T47D (cell line): ENCODE measurements around the gene DNAJC7.

Experiments
- DNase-seq, 2 experiments: peaks; one replicate each; pipeline versions ENCODE4 v3.0.0 to v3.0.0-alpha.2; 2011 to 2012; ENCODE audit warnings: low read depth in 1 of 2, low spot score in 1 of 2
- JUND ChIP-seq: IDR thresholded peaks from 2 replicates; pipeline ENCODE4 v1.6.1; 2012; ENCODE audit warnings: low read depth
- in situ Hi-C: cut with HindIII; loops from 2 replicates; pipeline ENCODE4 v1.10.0; 2016; ENCODE audit warnings: low sequenced_read_pairs, low pct_unique_long_range_greater_than_20kb

DNAJC7 gene

GRCh38 chr17:42016941-42017865, at the start of gene DNAJC7:
TSS of gene DNAJC7 (minus strand) at chr17:42017439. CDS start at chr17:42017416, 23 bp downstream.
- in situ Hi-C loops: no loop called here
- DNase-seq: peak; percentile 90 to 93
- TF ChIP-seq JUND: no peak

DNA sequence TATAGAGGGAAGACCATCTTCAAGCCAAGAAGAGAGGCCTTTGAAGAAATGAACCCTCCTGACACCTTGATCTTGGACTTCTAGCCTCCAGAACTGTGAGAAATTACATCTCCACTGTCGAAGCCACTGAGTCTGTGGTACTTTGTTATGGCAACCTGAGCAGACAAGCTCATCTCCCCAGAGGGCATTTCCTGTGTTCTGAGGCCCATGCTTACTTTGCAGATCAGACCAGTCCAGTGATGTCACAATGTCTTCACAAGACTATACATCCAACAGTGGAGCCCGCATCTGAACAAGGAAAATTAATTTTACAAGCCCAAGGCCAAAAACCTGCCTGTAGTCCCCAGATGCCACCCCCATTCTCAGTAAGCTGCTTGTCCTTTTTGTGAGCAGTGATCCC, 48.0 kb upstream of the DNAJC7 start:
- in situ Hi-C loops: no loop called here
- no peak for TF ChIP-seq JUND
- DNase-seq: no peak

DNA sequence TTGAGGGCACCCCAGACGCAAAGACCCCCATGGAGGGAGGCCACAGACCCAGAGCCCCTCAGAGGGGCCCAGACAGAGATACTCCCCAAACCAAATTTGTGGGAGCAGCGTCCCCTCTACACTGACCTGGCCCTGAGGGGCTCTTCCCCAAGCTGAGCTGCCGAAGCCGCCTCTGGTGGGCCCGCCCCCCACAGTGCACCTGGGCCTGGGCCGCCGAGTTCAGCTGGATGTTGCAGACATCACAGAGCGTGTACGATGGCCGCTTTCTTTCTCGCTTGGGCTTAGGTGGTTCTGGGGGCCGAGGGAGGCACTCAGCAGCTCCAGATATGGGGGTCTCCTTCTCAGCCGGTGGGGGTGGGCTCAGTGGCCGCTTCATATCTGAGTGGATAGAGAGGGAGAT, 45.4 kb upstream of the DNAJC7 start:
- no peak for DNase-seq
- TF ChIP-seq JUND: no peak
- in situ Hi-C loops: no loop called here

DNA sequence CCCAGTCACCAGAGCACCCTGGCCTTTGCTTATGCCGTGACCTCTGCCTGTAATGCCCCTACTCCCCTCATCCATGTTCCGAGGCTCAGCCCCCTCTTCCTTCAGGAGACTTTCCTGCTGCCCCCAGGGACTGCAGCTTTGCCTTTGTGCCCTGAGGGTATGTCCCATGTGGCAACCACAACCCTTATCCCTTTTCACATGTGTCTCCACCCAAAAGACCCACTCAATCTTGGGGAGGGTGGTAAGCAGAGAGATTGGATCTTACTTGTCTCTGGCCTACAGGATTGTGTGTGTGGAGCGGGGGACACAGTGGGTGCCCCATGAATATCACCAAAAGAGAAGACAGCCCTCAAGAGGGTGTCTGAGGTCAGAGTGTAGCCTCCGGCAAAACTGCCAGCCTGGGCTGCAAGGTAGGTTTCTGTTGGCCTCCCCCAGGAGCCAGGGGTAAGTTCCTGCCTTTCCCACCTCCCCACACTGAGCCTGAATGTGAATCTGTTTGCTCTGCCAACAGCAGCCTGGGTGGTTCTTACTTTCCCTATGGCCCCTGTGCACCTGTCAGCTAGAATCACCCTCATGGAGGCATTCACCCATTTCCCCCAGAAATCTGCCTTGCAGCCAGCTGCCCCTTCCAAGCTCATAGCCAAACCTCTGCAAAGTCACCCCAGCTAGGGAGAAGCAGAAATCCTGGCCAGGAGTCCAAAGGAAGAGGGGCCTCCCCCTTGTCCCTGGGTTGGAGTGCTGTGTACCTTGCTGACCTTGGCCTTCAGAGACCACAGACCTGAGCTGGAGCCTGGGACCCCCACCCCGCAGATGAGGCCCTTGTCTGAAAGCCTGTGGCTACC, 44.6 kb upstream of the DNAJC7 start:
- DNase-seq: peak in 1 of 2 experiments; percentile 35
- TF ChIP-seq JUND: no peak
- in situ Hi-C loops: no loop called here

- in situ Hi-C loops: no loop called here
- no peak for TF ChIP-seq JUND
- no peak for DNase-seq
Observed at GRCh38 chr17:42060231-42060630, 43.0 kb upstream of the DNAJC7 start.

- in situ Hi-C loops: no loop called here
- TF ChIP-seq JUND: no peak
- DNase-seq: no peak
Observed at GRCh38 chr17:42059815-42060214, 42.6 kb upstream of the DNAJC7 start.

- no peak for DNase-seq
- TF ChIP-seq JUND: no peak
Observed at GRCh38 chr17:42058063-42058462, 40.8 kb upstream of the DNAJC7 start.

GRCh38 chr17:42056635-42057034, 39.4 kb upstream of the DNAJC7 start:
- DNase-seq: no peak
- no peak for TF ChIP-seq JUND
- in situ Hi-C loops: no loop called here

More at GRCh38 chr17:42058063-42058462, 40.8 kb upstream of the DNAJC7 start:
- in situ Hi-C loops: no loop called here

DNA sequence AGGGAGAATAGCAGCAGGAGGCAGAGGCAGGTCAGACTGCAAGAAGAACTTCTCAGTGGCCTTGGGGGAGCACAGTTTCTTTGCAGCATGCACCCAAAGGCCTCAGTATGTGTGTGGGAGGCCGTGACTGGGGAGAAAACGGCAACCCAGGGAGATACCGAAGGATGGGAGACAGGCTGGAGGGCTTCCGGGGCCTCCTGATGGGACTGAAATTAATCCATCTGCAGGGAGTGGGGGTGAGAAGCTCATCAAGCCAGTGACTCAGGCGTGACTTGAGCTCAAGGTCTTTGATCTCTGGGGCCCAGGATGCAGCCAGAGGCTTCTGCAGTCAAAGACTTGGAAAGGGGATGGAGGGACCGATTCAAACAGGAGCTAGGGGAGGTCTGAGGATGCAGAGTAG, 38.3 kb upstream of the DNAJC7 start:
- in situ Hi-C loops: no loop called here
- DNase-seq: no peak
- no peak for TF ChIP-seq JUND

GRCh38 chr17:42055027-42055426, 37.8 kb upstream of the DNAJC7 start:
- in situ Hi-C loops: no loop called here
- no peak for DNase-seq
- TF ChIP-seq JUND: no peak

DNA sequence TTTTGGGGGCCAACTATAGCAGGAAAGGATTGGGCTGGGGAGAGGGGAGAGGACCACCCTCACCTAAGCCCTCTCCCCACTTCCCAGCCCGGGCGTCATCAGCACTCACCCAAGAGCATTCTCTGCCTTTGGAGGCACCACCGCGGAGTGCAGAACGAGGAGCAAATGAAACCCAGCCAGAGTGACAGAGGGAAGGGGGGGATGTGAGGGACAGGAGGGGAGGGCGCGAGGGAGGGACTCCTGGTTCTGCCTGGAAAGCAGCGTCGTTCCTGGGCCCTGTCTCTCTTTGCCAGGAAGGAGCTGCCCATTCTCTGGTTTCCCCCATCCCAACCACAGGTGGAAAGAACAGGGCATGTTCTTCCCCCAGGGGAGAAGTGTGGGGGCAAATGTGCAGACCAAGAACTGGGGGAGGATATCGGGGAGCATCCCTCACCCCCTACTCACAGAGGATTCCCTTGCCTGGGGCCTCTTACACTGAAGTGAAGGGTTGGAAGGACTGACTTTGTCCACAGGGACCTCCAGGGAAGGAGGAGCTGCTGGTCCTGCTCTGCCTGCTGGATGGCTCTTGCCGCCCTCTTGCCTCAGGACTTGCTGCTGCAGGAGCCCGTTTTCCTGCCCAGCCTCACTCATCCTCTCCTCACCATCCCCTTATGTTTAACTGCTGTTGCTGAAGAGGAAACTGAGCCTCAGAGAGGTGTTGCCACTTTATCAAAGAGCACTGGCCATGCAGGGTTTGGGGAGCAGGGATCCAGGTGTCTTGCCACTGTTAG, 36.7 kb upstream of the DNAJC7 start:
- TF ChIP-seq JUND: no peak
- in situ Hi-C loops: no loop called here
- peak in 1 of 2 experiments; percentile 69 for DNase-seq

- no peak for DNase-seq
- TF ChIP-seq JUND: no peak
- in situ Hi-C loops: no loop called here
Observed at GRCh38 chr17:42052346-42052877, 35.2 kb upstream of the DNAJC7 start.
